ENCODE measurements around the gene RPS27.
"Not testable (repeated sequence)": the region's sequence is repeated elsewhere in the genome, so short reads cannot be mapped to it uniquely, and the experiment has no call there.

Gene RPS27

DNA sequence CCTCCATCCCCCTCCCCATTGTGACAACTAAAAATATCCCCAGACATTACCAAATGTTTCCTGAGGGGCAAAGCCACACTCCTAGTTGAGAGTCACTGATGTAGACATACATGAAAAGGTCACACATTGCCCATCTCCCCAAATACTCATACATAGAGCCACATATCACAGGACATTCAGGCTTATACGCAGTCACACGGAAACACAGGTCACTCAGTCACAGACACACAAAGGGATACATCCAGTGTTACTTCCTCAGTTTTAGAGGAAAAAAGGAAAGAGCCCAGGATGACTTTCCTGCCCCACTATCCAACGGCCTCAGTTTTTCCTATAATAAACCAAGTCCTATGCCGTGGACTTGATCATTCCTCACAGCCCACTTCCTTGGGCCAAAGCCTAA lies 29.1 kb upstream of the RPS27 start:
- no peak for DNase-seq (ENCODE audit: low read depth)

GRCh38 chr1:153962088-153963029 lies 28.2 kb upstream of the RPS27 start:
- DNase-seq (ENCODE audit: low read depth), result peak; percentile 83

GRCh38 chr1:153963030-153963849 lies 27.3 kb upstream of the RPS27 start, which contains the start of gene SLC39A1:
Gene SLC39A1 (minus strand): TSS chr1:153963537. CDS start chr1:153962715, 822 bp downstream.
- peak; percentile 98 for DNase-seq (ENCODE audit: low read depth)

- peak; percentile 85 for DNase-seq (ENCODE audit: low read depth)
Measured at GRCh38 chr1:153963850-153964331, 26.7 kb upstream of the RPS27 start.

- peak; percentile 98 for DNase-seq (ENCODE audit: low read depth)
Measured at GRCh38 chr1:153967107-153967999, 23.2 kb upstream of the RPS27 start, which contains the start of gene CREB3L4. Gene CREB3L4 (plus strand): TSS chr1:153967902. CDS start chr1:153968526, 624 bp downstream.

DNA sequence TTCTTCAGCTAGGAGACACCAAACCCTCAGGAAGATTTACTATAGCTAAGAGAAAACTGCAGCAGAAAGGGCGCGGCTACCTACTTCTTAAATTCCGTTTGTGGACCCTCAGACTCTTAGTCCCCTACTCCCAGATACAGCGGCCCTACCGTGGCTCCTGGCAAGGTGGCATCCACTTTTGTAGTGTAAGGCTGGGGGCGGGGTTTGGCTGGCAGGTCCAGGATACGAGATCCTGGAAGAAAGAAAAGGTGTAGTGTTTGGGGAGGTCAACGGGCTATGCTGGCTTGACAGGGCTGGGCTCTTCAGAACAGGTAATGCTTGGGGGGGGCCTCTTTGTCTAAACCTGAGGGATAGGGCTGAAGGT lies 22.6 kb upstream of the RPS27 start:
- peak; percentile 30 for DNase-seq (ENCODE audit: low read depth)

GRCh38 chr1:153968408-153968807 lies 22.2 kb upstream of the RPS27 start:
- DNase-seq (ENCODE audit: low read depth), result no peak

DNA sequence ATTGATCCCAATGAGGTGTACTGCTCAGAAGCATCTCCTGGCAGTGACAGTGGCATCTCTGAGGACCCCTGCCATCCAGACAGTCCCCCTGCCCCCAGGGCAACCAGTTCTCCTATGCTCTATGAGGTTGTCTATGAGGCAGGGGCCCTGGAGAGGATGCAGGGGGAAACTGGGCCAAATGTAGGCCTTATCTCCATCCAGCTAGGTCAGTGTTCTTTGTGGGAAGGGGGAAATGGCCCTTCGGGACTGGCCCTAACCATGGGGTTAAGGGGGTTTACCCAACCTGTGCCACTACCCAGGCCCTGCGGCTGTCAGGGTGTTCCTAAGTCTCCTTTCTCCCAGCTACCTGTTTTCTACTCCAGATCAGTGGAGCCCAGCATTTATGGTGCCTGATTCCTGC lies 21.6 kb upstream of the RPS27 start:
- no peak for DNase-seq (ENCODE audit: low read depth)

DNA sequence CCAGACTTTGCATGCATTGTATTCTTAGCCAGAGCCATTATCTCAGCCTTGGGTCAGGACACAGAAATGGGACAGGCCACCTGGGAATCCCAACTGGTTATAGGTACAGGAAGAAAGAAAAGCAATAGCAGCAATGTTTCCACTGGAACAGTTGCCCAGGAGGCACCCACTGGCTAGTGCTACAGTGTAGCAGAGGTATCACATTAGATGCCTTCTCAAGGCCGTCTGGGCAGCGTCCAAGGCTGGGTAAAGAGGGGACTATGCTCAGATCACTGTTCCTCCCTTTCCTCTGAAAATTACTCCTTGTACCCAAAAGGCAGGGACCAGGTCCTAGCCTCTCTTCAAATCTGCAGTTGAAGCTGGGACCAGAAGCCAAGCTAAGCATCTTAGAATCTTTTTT lies 20.2 kb upstream of the RPS27 start:
- no peak for DNase-seq (ENCODE audit: low read depth)

GRCh38 chr1:153973071-153973470 lies 17.5 kb upstream of the RPS27 start:
- no peak for DNase-seq (ENCODE audit: low read depth)

GRCh38 chr1:153973525-153973924 lies 17.0 kb upstream of the RPS27 start:
- no peak for DNase-seq (ENCODE audit: low read depth)

GRCh38 chr1:153976819-153977249 lies 13.7 kb upstream of the RPS27 start:
- DNase-seq (ENCODE audit: low read depth), result no peak

DNA sequence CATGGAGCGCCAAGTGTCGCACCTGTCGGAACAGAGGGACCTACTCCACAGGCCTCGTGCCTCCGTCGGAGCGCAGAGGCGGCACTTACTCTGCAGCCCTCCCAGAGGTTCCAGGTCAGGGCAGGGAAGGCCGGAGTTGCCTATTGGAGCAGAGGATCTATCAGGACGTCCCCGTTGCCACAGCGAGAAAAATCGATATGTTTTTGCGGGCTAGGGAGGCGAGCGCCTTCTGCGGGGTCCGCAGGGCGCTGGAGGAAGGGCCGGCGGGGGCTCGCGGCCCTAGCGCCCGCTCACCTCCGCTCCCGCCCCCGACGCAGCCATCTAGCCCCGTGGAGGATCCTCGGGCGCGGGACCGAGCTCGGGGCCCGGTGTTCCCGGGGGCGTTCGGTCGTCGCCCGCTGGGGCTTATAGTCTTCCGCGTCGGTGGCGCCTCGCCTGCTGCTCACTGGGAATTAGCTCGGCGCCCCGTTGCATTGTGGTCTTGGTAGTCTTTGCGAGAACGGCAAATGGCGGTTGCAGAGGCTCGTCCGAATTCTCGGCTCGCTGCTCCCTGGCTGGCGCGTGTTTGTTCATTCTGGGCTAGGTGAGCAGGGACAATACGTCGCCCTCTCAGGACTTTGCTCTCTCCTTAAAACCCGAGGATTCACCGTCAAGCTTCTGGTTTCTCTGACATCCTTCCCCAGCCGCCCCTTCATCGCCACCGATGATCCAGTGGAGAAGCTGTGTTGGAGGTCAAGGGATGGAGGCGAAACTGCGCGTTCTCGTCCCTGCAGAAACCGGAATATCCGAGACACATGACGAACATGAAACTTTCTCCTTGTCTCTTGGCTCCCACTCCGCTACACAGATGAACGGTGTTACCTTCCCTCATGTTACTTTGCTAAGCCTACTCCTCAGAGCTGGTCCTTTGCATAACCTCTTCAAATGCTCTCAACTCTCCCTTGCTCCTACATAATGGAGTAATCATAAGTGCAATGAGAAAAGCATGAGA lies 13.0 kb upstream of the RPS27 start, which contains the start of gene JTB:
JTB (minus strand) TSS at position 425 of the 991 bp plus-strand sequence; CDS start at position 3, 422 bp downstream.
- DNase-seq (ENCODE audit: low read depth), result peak; percentile 89

DNA sequence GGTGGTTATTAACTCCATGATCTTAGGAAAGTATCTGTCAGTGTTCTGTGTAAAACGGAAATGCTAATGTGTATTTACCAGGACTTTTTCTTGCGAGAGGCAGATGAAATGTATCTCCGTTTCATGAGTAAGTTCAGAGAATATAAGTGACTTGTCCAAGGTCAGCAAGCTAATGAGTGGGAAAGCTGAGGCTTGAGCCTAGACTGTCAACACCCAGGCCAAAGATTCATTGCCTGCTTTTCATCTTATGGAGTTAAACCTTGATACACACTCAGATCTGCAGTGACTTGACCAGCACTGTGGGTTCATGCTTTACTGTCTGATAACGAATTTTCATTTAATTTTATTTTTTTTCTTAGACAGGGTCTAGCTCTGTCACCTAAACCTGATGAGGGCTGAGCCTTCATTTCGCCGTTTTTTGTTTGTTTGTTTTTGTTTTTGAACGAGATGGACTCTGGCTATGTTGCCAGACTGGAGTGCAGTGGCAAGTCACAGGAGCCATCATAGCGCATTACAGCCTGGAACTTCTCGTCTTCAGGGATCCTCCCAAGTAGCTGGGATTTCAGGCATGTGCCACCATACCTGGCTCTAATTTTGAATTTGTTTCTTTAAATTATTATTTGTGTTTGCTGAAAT lies 12.2 kb upstream of the RPS27 start:
- no peak for DNase-seq (ENCODE audit: low read depth)

GRCh38 chr1:153979091-153979490 lies 11.5 kb upstream of the RPS27 start:
- DNase-seq (ENCODE audit: low read depth), result not testable (repeated sequence)

GRCh38 chr1:153981735-153982134 lies 8.8 kb upstream of the RPS27 start:
- DNase-seq (ENCODE audit: low read depth), result not testable (repeated sequence)

GRCh38 chr1:153984123-153984894 lies 6.3 kb upstream of the RPS27 start:
- DNase-seq (ENCODE audit: low read depth), result no peak

DNA sequence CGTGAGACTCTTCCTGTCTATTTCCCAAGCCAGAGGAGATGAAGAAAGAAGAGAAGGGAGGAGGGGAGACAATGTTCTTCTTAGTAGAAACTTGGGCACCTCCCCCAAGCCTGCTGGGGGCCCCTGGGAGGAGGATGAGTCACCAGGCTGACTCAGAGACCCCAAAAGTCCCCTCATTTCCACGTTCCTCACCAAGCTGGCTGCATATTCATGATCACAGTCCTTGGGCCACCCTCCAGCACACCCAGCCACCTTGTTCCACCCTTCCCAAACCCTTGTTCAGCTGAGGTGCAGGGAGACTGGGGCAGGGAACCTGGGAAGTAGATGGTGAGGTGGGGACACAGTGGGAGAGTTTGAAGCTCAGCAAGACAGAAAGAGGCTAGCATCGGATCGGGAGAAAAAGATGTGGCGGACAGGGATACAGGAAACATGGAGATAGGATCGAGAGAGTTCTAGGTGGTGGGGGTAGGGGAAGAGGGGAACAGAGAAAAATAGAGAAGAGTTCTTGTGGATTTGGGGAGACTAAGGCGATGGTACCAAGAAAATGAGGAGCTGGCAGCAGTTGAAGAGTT lies 5.1 kb upstream of the RPS27 start:
- peak; percentile 86 for DNase-seq (ENCODE audit: low read depth)
